Testis (tissue), 3 donors: ENCODE results near the gene RBFOX1. TPM values are rescaled to one million over a fixed set of nuclear protein-coding genes. Genes with fewer than 3 reads are reported as not detected.

Experiments
- DNase-seq: peaks from one replicate; pipeline ENCODE4 v3.0.0-alpha.2; 2019
- H3K27ac ChIP-seq, 2 donors: fragments of 200-600 bp; sonication (generic); one replicate each; pipeline ENCODE4 v1.5.1; 2019
- H3K27me3 ChIP-seq: fragments of 200-600 bp; sonication (generic); one replicate; pipeline ENCODE4 v1.5.1; 2019
- H3K36me3 ChIP-seq: fragments of 200-600 bp; sonication (generic); one replicate; pipeline ENCODE4 v1.5.1; 2017; ENCODE audit warnings: low read depth; ENCODE audit errors: missing control alignments
- H3K4me1 ChIP-seq: fragments of 200-600 bp; sonication (generic); one replicate; pipeline ENCODE4 v1.5.1; 2019
- H3K4me3 ChIP-seq, 2 donors: fragments of 200-600 bp; sonication (generic); one replicate each; pipeline ENCODE4 v1.5.1; 2017 to 2019
- H3K9me3 ChIP-seq: fragments of 200-600 bp; sonication (generic); one replicate; pipeline ENCODE4 v1.5.1; 2017
- POLR2A ChIP-seq: fragments of 450-650 bp; IDR thresholded peaks from one replicate; pipeline ENCODE4 v1.6.1; 2017; ENCODE audit warnings: antibody characterized with exemption, mild to moderate bottlenecking, moderate library complexity
- WGBS, 2 donors: methylation state at CpG; one replicate each; pipeline ENCODE4 v1.1.5; 2018; 5-methylcytosine and 5-hydroxymethylcytosine counted together
- intact Hi-C: fragments of 100-400 bp; cut with DNase I; formaldehyde crosslinking; loops from one replicate; pipeline ENCODE4 v1.15.1; 2023; ENCODE audit warnings: low total_unique reads
- polyA plus RNA-seq: library from polyadenylated mRNA; stranded (reverse); fragments of 350-450 nt; fragmentation: Illumina TruSeq; extraction: RNeasy Lipid Tissue Mini Kit (QIAGEN cat#74804); gene quantifications from one replicate; pipeline ENCODE4 v1.2.3, GENCODE V29; 2014; ENCODE audit warnings: low read depth, low replicate concordance; ENCODE audit not compliant: insufficient read depth
- total RNA-seq, 2 donors: library from RNA; depleted of rRNA; stranded (reverse); fragments of >200 nt; gene quantifications; one replicate each; pipeline ENCODE4 v1.2.3, GENCODE V29; 2016
- TF ChIP-seq, protein P1 (sequence below), 3 experiments: fragments of 450-650 bp in 2 of 3; fragments of 200-600 bp in 1 of 3; sonication (generic) in 1 of 3; IDR thresholded peaks; one replicate each; pipeline ENCODE4 v1.5.1; 2016 to 2019; ENCODE audit warnings: antibody characterized with exemption in 3 of 3, mild to moderate bottlenecking in 2 of 3, moderate library complexity in 1 of 3

The RBFOX1 gene
- total and polyA plus RNA-seq, 3 donors from 2014 or later = 0.68 to 2.8 (median 1.1) TPM

DNA sequence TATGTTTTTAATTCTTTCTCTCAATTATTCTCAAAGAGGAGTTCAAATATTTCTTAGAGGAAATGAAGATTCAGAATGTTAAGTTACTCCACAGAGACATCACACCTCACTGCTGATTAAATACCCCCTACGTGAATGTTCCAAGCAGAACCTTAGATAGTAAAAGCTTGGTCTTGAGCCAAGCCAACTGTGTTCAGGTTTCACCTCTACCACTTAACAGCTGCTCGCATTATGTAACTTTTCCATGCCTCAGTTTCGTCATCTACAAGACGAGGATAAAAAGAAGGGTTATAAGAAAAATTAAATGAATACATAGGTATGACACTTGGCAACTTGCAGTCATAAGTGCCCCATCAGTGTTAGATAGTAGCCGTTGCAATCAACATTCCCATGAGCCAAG is 356.2 kb downstream of the RBFOX1 start:
- no peak for DNase-seq
- 74 to 83% methylated on average over 5 of the region's 5 CpGs for WGBS, 2 donors
- Histone ChIP-seq H3K27me3 (no peaks in the 10 kb centered on the region), H3K4me3 (no peak overlapping the region), H3K4me1 (no peaks in the 10 kb centered on the region), H3K36me3 (no peaks in the 10 kb centered on the region), H3K9me3 (no peaks in the 10 kb centered on the region), H3K27ac (no peak overlapping the region)
- intact Hi-C loops = no loop called here
- TF ChIP-seq, protein P1, sequence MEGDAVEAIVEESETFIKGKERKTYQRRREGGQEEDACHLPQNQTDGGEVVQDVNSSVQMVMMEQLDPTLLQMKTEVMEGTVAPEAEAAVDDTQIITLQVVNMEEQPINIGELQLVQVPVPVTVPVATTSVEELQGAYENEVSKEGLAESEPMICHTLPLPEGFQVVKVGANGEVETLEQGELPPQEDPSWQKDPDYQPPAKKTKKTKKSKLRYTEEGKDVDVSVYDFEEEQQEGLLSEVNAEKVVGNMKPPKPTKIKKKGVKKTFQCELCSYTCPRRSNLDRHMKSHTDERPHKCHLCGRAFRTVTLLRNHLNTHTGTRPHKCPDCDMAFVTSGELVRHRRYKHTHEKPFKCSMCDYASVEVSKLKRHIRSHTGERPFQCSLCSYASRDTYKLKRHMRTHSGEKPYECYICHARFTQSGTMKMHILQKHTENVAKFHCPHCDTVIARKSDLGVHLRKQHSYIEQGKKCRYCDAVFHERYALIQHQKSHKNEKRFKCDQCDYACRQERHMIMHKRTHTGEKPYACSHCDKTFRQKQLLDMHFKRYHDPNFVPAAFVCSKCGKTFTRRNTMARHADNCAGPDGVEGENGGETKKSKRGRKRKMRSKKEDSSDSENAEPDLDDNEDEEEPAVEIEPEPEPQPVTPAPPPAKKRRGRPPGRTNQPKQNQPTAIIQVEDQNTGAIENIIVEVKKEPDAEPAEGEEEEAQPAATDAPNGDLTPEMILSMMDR (IDR thresholded peaks at IDR 0.05) = no peak
- TF ChIP-seq POLR2A = no peak

DNA sequence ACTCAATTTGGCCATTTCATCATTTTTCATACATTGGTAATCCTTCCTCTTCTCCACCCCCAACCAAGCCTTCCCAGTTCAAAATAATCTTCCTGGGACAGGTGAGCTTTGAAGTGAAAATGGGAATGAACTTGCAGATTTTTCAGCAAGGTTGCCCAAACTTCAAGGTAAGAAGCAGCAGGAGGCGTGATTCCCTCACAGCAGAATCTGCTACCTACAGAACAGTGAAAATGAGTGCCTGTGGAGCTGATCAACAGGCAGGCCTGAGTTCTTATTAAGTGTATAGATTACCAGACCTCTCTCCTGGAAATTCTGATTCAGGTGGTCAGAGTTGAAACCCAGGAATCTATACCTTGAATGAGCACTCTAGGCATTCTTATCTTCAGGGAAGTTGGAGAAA is 356.6 kb downstream of the RBFOX1 start:
- 88 to 100% methylated on average over 1 of the region's 1 CpG for WGBS, 2 donors
- Histone ChIP-seq H3K9me3 (no peaks in the 10 kb centered on the region), H3K27me3 (no peaks in the 10 kb centered on the region), H3K4me3 (no peak overlapping the region), H3K36me3 (no peaks in the 10 kb centered on the region), H3K4me1 (no peaks in the 10 kb centered on the region), H3K27ac (no peak overlapping the region)
- no peak for TF ChIP-seq POLR2A
- TF ChIP-seq, protein P1 (IDR thresholded peaks at IDR 0.05) = no peak
- DNase-seq = no peak
- intact Hi-C loops = no loop called here

DNA sequence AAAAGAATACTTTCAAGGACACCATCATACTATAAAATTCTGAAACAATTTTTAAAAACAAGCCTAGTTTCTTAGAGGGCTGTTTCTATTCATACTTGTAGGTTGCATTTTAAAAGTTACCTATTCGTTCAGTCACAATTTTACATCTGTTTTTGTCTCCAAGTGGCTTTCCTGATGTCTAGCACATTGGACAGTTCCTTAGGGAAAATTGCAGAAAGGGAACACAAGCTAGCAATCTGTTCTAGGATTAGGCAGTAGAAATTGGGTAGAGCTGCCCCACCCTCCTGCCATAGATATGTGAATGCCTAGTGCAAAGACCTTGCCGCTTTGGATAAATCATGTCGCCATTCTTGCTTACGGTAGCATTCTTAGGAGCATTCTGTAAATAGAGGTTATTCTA is 358.9 kb downstream of the RBFOX1 start:
- Histone ChIP-seq H3K36me3 (no peaks in the 10 kb centered on the region), H3K27me3 (no peaks in the 10 kb centered on the region), H3K4me1 (no peaks in the 10 kb centered on the region), H3K4me3 (no peak overlapping the region), H3K27ac (no peak overlapping the region), H3K9me3 (no peaks in the 10 kb centered on the region)
- TF ChIP-seq, protein P1 (IDR thresholded peaks at IDR 0.05) = no peak
- no peak for TF ChIP-seq POLR2A
- no peak for DNase-seq
- intact Hi-C loops = no loop called here
- WGBS, 2 donors = 85 to 89% methylated on average over 4 of the region's 4 CpGs

DNA sequence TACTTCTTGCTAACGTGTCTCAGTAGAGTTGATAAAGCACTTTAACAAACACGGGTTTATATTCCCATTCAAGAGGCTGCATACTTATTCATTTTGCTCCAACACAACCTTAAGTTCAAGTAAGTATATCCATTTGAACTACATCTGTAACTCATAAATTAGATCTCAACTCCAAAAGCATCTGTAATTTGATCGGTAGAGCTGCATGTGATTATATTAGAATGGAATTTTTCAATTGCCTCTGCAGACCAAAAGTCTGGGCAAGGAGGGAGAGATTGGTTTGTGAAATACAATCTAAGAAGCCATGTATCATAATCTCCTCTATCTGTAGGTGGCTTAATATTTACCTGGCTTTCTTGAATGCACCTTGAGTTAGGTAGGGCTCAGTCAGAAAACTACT is 371.0 kb downstream of the RBFOX1 start:
- no peak for TF ChIP-seq POLR2A
- TF ChIP-seq, protein P1 (IDR thresholded peaks at IDR 0.05) = no peak
- intact Hi-C loops = no loop called here
- DNase-seq = no peak
- Histone ChIP-seq H3K27me3 (no peaks in the 10 kb centered on the region), H3K4me1 (no peaks in the 10 kb centered on the region), H3K9me3 (no peaks in the 10 kb centered on the region), H3K4me3 (no peak overlapping the region), H3K36me3 (no peaks in the 10 kb centered on the region), H3K27ac (no peak overlapping the region)
- 82 to 91% methylated on average over 3 of the region's 3 CpGs for WGBS, 2 donors

DNA sequence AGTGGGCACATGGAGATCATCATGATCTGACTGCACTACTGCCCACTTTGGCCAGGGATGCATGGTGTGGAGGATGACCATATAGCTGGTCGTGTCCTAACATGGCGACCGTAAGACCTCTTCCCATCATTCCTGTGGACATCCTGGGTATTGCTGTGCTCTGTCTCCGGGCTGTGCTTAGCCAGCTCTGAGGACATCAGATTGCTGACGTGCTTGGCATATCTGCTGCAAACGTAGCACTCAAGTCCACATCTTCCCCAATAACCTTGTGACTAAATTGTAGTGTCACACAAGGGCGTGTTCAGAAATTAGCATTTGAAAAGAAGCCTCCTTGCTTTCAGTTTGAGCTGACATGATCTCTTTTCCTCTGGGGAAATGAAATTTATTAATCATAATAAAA is 373.2 kb downstream of the RBFOX1 start:
- Histone ChIP-seq H3K4me3 (no peak overlapping the region), H3K36me3 (no peaks in the 10 kb centered on the region), H3K9me3 (no peaks in the 10 kb centered on the region), H3K27me3 (no peaks in the 10 kb centered on the region), H3K4me1 (no peaks in the 10 kb centered on the region), H3K27ac (no peak overlapping the region)
- TF ChIP-seq, protein P1 (IDR thresholded peaks at IDR 0.05) = no peak
- no peak for TF ChIP-seq POLR2A
- intact Hi-C loops = no loop called here
- 81 to 90% methylated on average over 7 of the region's 7 CpGs for WGBS, 2 donors
- no peak for DNase-seq
